HG03108 (cell line): ENCODE results near the gene ROBO1.
"Not testable (repeated sequence)": the region's sequence is repeated elsewhere in the genome, so short reads cannot be mapped to it uniquely, and the experiment has no call there.

Source experiments
- ATAC-seq: cut with Tn5 transposase; IDR thresholded peaks from one replicate; pipeline ENCODE4 v1.9.1; 2021; ENCODE audit warnings: moderate library complexity; ENCODE audit not compliant: unreplicated experiment

Gene ROBO1

GRCh38 chr3:78726545-78726944, 1041.3 kb downstream of the ROBO1 start:
- ATAC-seq: no peak

- no peak for ATAC-seq
These were observed 1042.0 kb downstream of the ROBO1 start for GRCh38 chr3:78725703-78726246.

- ATAC-seq: no peak
These were observed 1042.9 kb downstream of the ROBO1 start for GRCh38 chr3:78724859-78725258.

GRCh38 chr3:78724364-78724763, 1043.4 kb downstream of the ROBO1 start:
- ATAC-seq: not testable (repeated sequence)

- no peak for ATAC-seq
These were observed 1045.8 kb downstream of the ROBO1 start for GRCh38 chr3:78721771-78722543.

- no peak for ATAC-seq
These were observed 1049.1 kb downstream of the ROBO1 start for GRCh38 chr3:78718707-78719106.

GRCh38 chr3:78717041-78717440, 1050.8 kb downstream of the ROBO1 start:
- no peak for ATAC-seq

- no peak for ATAC-seq
These were observed 1054.9 kb downstream of the ROBO1 start for GRCh38 chr3:78712941-78713340.

GRCh38 chr3:78712270-78712669, 1055.5 kb downstream of the ROBO1 start:
- no peak for ATAC-seq

- no peak for ATAC-seq
These were observed 1059.2 kb downstream of the ROBO1 start for GRCh38 chr3:78708565-78709073.

GRCh38 chr3:78707609-78708008, 1060.2 kb downstream of the ROBO1 start:
- no peak for ATAC-seq

- ATAC-seq: no peak
These were observed 1060.8 kb downstream of the ROBO1 start for GRCh38 chr3:78706906-78707523.

GRCh38 chr3:78703944-78704343, 1063.9 kb downstream of the ROBO1 start:
- ATAC-seq: no peak

- no peak for ATAC-seq
These were observed 1066.3 kb downstream of the ROBO1 start for GRCh38 chr3:78701537-78701936.

GRCh38 chr3:78698431-78698830, 1069.4 kb downstream of the ROBO1 start:
- ATAC-seq: no peak

GRCh38 chr3:78697426-78697825, 1070.4 kb downstream of the ROBO1 start:
- ATAC-seq: no peak

- no peak for ATAC-seq
These were observed 1077.0 kb downstream of the ROBO1 start for GRCh38 chr3:78690766-78691165.

GRCh38 chr3:78689378-78689777, 1078.4 kb downstream of the ROBO1 start:
- ATAC-seq: no peak

- no peak for ATAC-seq
These were observed 1080.3 kb downstream of the ROBO1 start for GRCh38 chr3:78687520-78687919.

- ATAC-seq: no peak
These were observed 1084.5 kb downstream of the ROBO1 start for GRCh38 chr3:78683284-78683683.

GRCh38 chr3:78675119-78675805, 1092.5 kb downstream of the ROBO1 start:
- ATAC-seq: not testable (repeated sequence)
